HCT116 (cell line): Measurements from ENCODE around the gene FSD1L. TPM values are rescaled to one million over a fixed set of nuclear protein-coding genes. Genes with fewer than 3 reads are reported as not detected.

Experiments used
- ATAC-seq: fragments of 200-7000 bp; cut with Tn5 transposase; 2 replicates; pipeline ENCODE4 v1.9.1; 2020; ENCODE audit warnings: mild to moderate bottlenecking, moderate library complexity
- BruUV-seq: library from RNA; stranded (reverse); fragments of 400-500 nt; replicated peaks from 2 replicates; lab custom pipeline; 2021; lab: Mats Ljungman, UMichigan
- CTCF ChIA-PET: fragments of 300-600 bp; sonication (Branson Sonifier 250); formaldehyde crosslinking; loops from one replicate; lab custom pipeline; 2021; ENCODE audit warnings: antibody characterized with exemption; lab: Charles Lee
- POLR2A ChIA-PET: fragments of 300-600, 350-600 bp; sonication (Branson Sonifier 250); formaldehyde crosslinking; loops from one replicate; lab custom pipeline; 2021; ENCODE audit warnings: antibody characterized with exemption; lab: Charles Lee
- RAD21 ChIA-PET, 2 experiments: fragments of 300-600 bp; sonication (Branson Sonifier 250); formaldehyde crosslinking; loops; one replicate each; lab custom pipeline; 2023; ENCODE audit warnings: low total read pairs in 2 of 2; ENCODE audit not compliant: uncharacterized antibody in 2 of 2, unreplicated experiment in 2 of 2, low non-redundant PET in 1 of 2; lab: Charles Lee
- DNase-seq: peaks from one replicate; pipeline ENCODE4 v3.0.0-alpha.2; 2010; ENCODE audit warnings: low read depth, low spot score
- H2AFZ ChIP-seq: fragments of 200-600 bp; shearing (Covaris generic), sonication (generic); 2 replicates; pipeline ENCODE4 v1.6.1; 2017; ENCODE audit warnings: low read depth, mixed run types, mixed read lengths, antibody characterized with exemption, low read length; ENCODE audit not compliant: poor library complexity, severe bottlenecking
- H3K27ac ChIP-seq: 2 replicates; pipeline ENCODE4 v1.5.1; 2012; ENCODE audit warnings: low read depth, low read length
- H3K27me3 ChIP-seq: fragments of 200-600 bp; sonication (generic); 2 replicates; pipeline ENCODE4 v1.6.1; 2016; ENCODE audit warnings: mixed run types, low read length, mixed read lengths; ENCODE audit not compliant: insufficient read depth
- H3K36me3 ChIP-seq, 2 experiments: fragments of 200-500 bp in 1 of 2; fragments of 200-600 bp in 1 of 2; sonication (Bioruptor generic) in 1 of 2; sonication (generic) in 1 of 2; 2 replicates each; pipeline versions ENCODE4 v1.5.1 to v1.6.1; 2014 to 2016; ENCODE audit warnings: low read length in 2 of 2, inconsistent platforms in 1 of 2, mixed read lengths in 1 of 2, mixed run types in 1 of 2; ENCODE audit not compliant: insufficient read depth in 2 of 2, control insufficient read depth in 1 of 2
- H3K4me1 ChIP-seq, 2 experiments: fragments of 200-600 bp in 1 of 2; sonication (generic) in 1 of 2; 2 replicates each; pipeline versions ENCODE4 v1.5.1 to v1.6.1; 2012 to 2017; ENCODE audit warnings: low read length in 2 of 2, inconsistent platforms in 1 of 2, mild to moderate bottlenecking in 1 of 2, mixed read lengths in 1 of 2, mixed run types in 1 of 2, moderate library complexity in 1 of 2; ENCODE audit not compliant: insufficient read depth in 2 of 2, control insufficient read depth in 1 of 2
- H3K4me2 ChIP-seq: fragments of 200-600 bp; sonication (generic); 2 replicates; pipeline ENCODE4 v1.6.1; 2017; ENCODE audit warnings: mixed run types, low read length, mixed read lengths
- H3K4me3 ChIP-seq, 2 experiments: fragments of 200-600 bp in 1 of 2; sonication (generic) in 1 of 2; replicated peaks in 1 of 2; 2 replicates each; pipeline ENCODE4 v1.5.1; 2011 to 2016; ENCODE audit warnings: low read length in 2 of 2, control low read depth in 1 of 2, low read depth in 1 of 2, mild to moderate bottlenecking in 1 of 2, mixed read lengths in 1 of 2, mixed run types in 1 of 2
- H3K79me2 ChIP-seq: fragments of 200-600 bp; sonication (generic); 2 replicates; pipeline ENCODE4 v1.6.1; 2017; ENCODE audit warnings: mild to moderate bottlenecking, mixed run types, low read length, moderate library complexity, mixed read lengths; ENCODE audit not compliant: insufficient read depth
- H3K9ac ChIP-seq: fragments of 200-600 bp; sonication (generic); 2 replicates; pipeline ENCODE4 v1.6.1; 2016; ENCODE audit warnings: low read length, mixed read lengths
- H3K9me2 ChIP-seq: fragments of 200-600 bp; sonication (generic), shearing (Covaris generic); 2 replicates; pipeline ENCODE4 v1.6.1; 2017; ENCODE audit warnings: mixed run types, mild to moderate bottlenecking, moderate library complexity; ENCODE audit not compliant: insufficient read depth
- H3K9me3 ChIP-seq, 2 experiments: fragments of 200-500 bp in 1 of 2; fragments of 200-600 bp in 1 of 2; sonication (Bioruptor generic) in 1 of 2; sonication (generic) in 1 of 2; 2 replicates each; pipeline ENCODE4 v1.6.1; 2014 to 2017; ENCODE audit warnings: low read length in 2 of 2, mixed read lengths in 2 of 2, inconsistent platforms in 1 of 2, low read depth in 1 of 2, mild to moderate bottlenecking in 1 of 2, mixed run types in 1 of 2, moderate library complexity in 1 of 2; ENCODE audit not compliant: control insufficient read depth in 1 of 2, insufficient read depth in 1 of 2
- H4K20me1 ChIP-seq: fragments of 200-600 bp; sonication (generic), shearing (Covaris generic); 2 replicates; pipeline ENCODE4 v1.6.1; 2017; ENCODE audit warnings: mixed run types, mild to moderate bottlenecking, moderate library complexity; ENCODE audit not compliant: insufficient read depth
- CBX3 ChIP-seq: IDR thresholded peaks from 2 replicates; pipeline ENCODE4 v1.6.1; 2012; ENCODE audit warnings: low read depth
- CEBPB ChIP-seq: IDR thresholded peaks from 2 replicates; pipeline ENCODE4 v1.6.1; 2012; ENCODE audit warnings: low read depth
- ELF1 ChIP-seq: IDR thresholded peaks from 2 replicates; pipeline ENCODE4 v1.6.1; 2012; ENCODE audit warnings: low read depth, borderline replicate concordance
- EZH2phosphoT487 ChIP-seq: fragments of 200-600 bp; IDR thresholded peaks from 2 replicates; pipeline ENCODE4 v1.6.1; 2018; ENCODE audit warnings: antibody characterized with exemption, borderline replicate concordance
- FOSL1 ChIP-seq: IDR thresholded peaks from 2 replicates; pipeline ENCODE4 v1.6.1; 2012; ENCODE audit warnings: low read depth
- JUND ChIP-seq: IDR thresholded peaks from 2 replicates; pipeline ENCODE4 v1.6.1; 2012
- POLR2A ChIP-seq: IDR thresholded peaks from 2 replicates; pipeline ENCODE4 v1.7.0; 2011; ENCODE audit warnings: borderline replicate concordance; ENCODE audit not compliant: insufficient read depth, insufficient read length; ENCODE audit errors: extremely low read depth
- POLR2AphosphoS5 ChIP-seq: IDR thresholded peaks from 2 replicates; pipeline ENCODE4 v1.6.1; 2011; ENCODE audit warnings: mild to moderate bottlenecking, low read depth, low read length, moderate library complexity
- RAD21 ChIP-seq: IDR thresholded peaks from 2 replicates; pipeline ENCODE4 v1.6.1; 2012; ENCODE audit warnings: low read depth, mild to moderate bottlenecking
- SIN3A ChIP-seq: IDR thresholded peaks from 2 replicates; pipeline ENCODE4 v1.6.1; 2012; ENCODE audit warnings: low read depth
- SP1 ChIP-seq: IDR thresholded peaks from 2 replicates; pipeline ENCODE4 v1.6.1; 2012; ENCODE audit warnings: low read depth
- SRF ChIP-seq: IDR thresholded peaks from 2 replicates; pipeline ENCODE4 v1.6.1; 2012; ENCODE audit warnings: low read depth
- YY1 ChIP-seq: IDR thresholded peaks from 2 replicates; pipeline ENCODE4 v1.6.1; 2011; ENCODE audit warnings: low read length, low read depth, moderate library complexity, mild to moderate bottlenecking; ENCODE audit not compliant: insufficient replicate concordance; ENCODE audit errors: extremely low read depth
- ZNF274 ChIP-seq: fragments of 200-500 bp; sonication (Bioruptor generic); IDR thresholded peaks from 2 replicates; pipeline ENCODE4 v1.6.1; 2014; ENCODE audit warnings: mild to moderate bottlenecking, low read depth, low read length, inconsistent platforms
- intact Hi-C: fragments of 100-400 bp; cut with micrococcal nuclease; formaldehyde crosslinking; loops from 2 replicates; pipeline ENCODE4 v1.10.0; 2022
- total RNA-seq: library from RNA; stranded (reverse); gene quantifications from one replicate; pipeline ENCODE4 v1.2.1, GENCODE V29; 2021; ENCODE audit not compliant: unreplicated experiment
- TF ChIP-seq, protein P1 (sequence below): IDR thresholded peaks from 2 replicates; pipeline ENCODE4 v1.6.1; 2011; ENCODE audit warnings: mild to moderate bottlenecking, low read length, moderate library complexity; ENCODE audit not compliant: insufficient replicate concordance; ENCODE audit errors: extremely low read depth
- TF ChIP-seq, protein P2 (sequence below): IDR thresholded peaks from 2 replicates; pipeline ENCODE4 v1.6.1; 2012
- TF ChIP-seq, protein P3 (sequence below), 3 experiments: fragments of 200-600 bp in 1 of 3; sonication (generic) in 1 of 3; IDR thresholded peaks in 2 of 3; conservative IDR thresholded peaks in 1 of 3; 2 replicates each; pipeline ENCODE4 v1.5.1; 2012 to 2017; ENCODE audit warnings: low read depth in 2 of 3, low read length in 2 of 3, antibody characterized with exemption in 1 of 3, borderline replicate concordance in 1 of 3, control low read depth in 1 of 3, mild to moderate bottlenecking in 1 of 3, mixed read lengths in 1 of 3, mixed run types in 1 of 3, moderate library complexity in 1 of 3; ENCODE audit not compliant: insufficient read depth in 1 of 3
- TF ChIP-seq, protein P4 (sequence below): IDR thresholded peaks from 2 replicates; pipeline ENCODE4 v1.6.1; 2012
- TF ChIP-seq, protein P5 (sequence below): IDR thresholded peaks from 2 replicates; pipeline ENCODE4 v1.6.1; 2012; ENCODE audit warnings: low read depth

The FSD1L gene
- total RNA-seq, 1 experiment from 2014 or later, result 5.5 TPM

DNA sequence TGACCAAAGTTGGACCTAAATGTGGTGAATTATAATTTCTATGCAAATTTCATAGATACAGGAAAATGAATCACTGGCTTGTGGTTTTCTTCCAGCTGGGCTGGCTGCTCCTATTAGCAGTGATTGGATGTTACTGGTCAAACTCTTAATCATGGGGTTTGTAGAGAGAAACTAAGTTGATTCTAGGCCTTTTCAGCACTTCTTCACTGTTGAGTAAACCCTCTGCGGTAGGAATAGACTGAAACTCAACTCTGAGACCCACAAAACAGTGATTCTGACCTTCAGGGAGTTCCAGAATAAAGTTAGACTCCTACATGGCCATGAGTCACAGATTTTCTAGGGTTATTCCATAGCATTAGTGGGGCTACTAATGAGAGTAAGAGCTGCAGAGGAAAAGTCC, 62.2 kb downstream of the FSD1L start:
- ChIA-PET RAD21 (no interaction called here), POLR2A (no interaction called here), CTCF (no interaction called here)
- TF ChIP-seq ELF1, result no peak
- no peak for TF ChIP-seq SP1
- TF ChIP-seq, protein P1, sequence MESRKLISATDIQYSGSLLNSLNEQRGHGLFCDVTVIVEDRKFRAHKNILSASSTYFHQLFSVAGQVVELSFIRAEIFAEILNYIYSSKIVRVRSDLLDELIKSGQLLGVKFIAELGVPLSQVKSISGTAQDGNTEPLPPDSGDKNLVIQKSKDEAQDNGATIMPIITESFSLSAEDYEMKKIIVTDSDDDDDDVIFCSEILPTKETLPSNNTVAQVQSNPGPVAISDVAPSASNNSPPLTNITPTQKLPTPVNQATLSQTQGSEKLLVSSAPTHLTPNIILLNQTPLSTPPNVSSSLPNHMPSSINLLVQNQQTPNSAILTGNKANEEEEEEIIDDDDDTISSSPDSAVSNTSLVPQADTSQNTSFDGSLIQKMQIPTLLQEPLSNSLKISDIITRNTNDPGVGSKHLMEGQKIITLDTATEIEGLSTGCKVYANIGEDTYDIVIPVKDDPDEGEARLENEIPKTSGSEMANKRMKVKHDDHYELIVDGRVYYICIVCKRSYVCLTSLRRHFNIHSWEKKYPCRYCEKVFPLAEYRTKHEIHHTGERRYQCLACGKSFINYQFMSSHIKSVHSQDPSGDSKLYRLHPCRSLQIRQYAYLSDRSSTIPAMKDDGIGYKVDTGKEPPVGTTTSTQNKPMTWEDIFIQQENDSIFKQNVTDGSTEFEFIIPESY, result no peak
- TF ChIP-seq, protein P2, sequence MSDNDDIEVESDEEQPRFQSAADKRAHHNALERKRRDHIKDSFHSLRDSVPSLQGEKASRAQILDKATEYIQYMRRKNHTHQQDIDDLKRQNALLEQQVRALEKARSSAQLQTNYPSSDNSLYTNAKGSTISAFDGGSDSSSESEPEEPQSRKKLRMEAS, result no peak
- TF ChIP-seq, protein P3, sequence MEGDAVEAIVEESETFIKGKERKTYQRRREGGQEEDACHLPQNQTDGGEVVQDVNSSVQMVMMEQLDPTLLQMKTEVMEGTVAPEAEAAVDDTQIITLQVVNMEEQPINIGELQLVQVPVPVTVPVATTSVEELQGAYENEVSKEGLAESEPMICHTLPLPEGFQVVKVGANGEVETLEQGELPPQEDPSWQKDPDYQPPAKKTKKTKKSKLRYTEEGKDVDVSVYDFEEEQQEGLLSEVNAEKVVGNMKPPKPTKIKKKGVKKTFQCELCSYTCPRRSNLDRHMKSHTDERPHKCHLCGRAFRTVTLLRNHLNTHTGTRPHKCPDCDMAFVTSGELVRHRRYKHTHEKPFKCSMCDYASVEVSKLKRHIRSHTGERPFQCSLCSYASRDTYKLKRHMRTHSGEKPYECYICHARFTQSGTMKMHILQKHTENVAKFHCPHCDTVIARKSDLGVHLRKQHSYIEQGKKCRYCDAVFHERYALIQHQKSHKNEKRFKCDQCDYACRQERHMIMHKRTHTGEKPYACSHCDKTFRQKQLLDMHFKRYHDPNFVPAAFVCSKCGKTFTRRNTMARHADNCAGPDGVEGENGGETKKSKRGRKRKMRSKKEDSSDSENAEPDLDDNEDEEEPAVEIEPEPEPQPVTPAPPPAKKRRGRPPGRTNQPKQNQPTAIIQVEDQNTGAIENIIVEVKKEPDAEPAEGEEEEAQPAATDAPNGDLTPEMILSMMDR (IDR thresholded peaks at IDR 0.05 in 2 of 3, conservative IDR thresholded peaks at IDR 0.05 in 1 of 3; ENCODE audit: borderline replicate concordance in 1 of 3, insufficient read depth in 1 of 3, low read depth in 2 of 3, low read length in 2 of 3), result no peak
- TF ChIP-seq POLR2A, result no peak
- no peak for TF ChIP-seq FOSL1
- TF ChIP-seq JUND, result no peak
- no peak for TF ChIP-seq CBX3
- no peak for TF ChIP-seq RAD21
- TF ChIP-seq, protein P4, sequence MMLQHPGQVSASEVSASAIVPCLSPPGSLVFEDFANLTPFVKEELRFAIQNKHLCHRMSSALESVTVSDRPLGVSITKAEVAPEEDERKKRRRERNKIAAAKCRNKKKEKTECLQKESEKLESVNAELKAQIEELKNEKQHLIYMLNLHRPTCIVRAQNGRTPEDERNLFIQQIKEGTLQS, result no peak
- TF ChIP-seq SIN3A, result no peak
- no peak for TF ChIP-seq SRF
- TF ChIP-seq YY1, result no peak
- TF ChIP-seq, protein P5, sequence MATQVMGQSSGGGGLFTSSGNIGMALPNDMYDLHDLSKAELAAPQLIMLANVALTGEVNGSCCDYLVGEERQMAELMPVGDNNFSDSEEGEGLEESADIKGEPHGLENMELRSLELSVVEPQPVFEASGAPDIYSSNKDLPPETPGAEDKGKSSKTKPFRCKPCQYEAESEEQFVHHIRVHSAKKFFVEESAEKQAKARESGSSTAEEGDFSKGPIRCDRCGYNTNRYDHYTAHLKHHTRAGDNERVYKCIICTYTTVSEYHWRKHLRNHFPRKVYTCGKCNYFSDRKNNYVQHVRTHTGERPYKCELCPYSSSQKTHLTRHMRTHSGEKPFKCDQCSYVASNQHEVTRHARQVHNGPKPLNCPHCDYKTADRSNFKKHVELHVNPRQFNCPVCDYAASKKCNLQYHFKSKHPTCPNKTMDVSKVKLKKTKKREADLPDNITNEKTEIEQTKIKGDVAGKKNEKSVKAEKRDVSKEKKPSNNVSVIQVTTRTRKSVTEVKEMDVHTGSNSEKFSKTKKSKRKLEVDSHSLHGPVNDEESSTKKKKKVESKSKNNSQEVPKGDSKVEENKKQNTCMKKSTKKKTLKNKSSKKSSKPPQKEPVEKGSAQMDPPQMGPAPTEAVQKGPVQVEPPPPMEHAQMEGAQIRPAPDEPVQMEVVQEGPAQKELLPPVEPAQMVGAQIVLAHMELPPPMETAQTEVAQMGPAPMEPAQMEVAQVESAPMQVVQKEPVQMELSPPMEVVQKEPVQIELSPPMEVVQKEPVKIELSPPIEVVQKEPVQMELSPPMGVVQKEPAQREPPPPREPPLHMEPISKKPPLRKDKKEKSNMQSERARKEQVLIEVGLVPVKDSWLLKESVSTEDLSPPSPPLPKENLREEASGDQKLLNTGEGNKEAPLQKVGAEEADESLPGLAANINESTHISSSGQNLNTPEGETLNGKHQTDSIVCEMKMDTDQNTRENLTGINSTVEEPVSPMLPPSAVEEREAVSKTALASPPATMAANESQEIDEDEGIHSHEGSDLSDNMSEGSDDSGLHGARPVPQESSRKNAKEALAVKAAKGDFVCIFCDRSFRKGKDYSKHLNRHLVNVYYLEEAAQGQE, result no peak
- no peak for TF ChIP-seq CEBPB
- TF ChIP-seq POLR2AphosphoS5, result no peak
- no peak for TF ChIP-seq EZH2phosphoT487
- no peak for TF ChIP-seq ZNF274
- H3K9me2 ChIP-seq, result no peaks in the 10 kb centered on the region
- H3K27ac ChIP-seq, result no peak overlapping the region
- H3K4me1 ChIP-seq, result no peaks in the 10 kb centered on the region
- no peaks in the 10 kb centered on the region for H3K36me3 ChIP-seq
- DNase-seq (no peak), ATAC-seq (no peak)
- intact Hi-C loops, result no loop called here
- no peak overlapping the region for H3K9ac ChIP-seq
- no peaks in the 10 kb centered on the region for H3K27me3 ChIP-seq
- no TSS peak for BruUV-seq
- H3K79me2 ChIP-seq, result no peaks in the 10 kb centered on the region
- H2AFZ ChIP-seq, result no peak overlapping the region
- H3K9me3 ChIP-seq, result no peaks in the 10 kb centered on the region
- H4K20me1 ChIP-seq, result no peaks in the 10 kb centered on the region
- no peak overlapping the region for H3K4me2 ChIP-seq
- H3K4me3 ChIP-seq, result no peak overlapping the region
